ENCODE measurements around the gene ASAH2B.
"Not testable (repeated sequence)": the region's sequence is repeated elsewhere in the genome, so short reads cannot be mapped to it uniquely, and the experiment has no call there.

ASAH2B gene

GRCh38 chr10:50739618-50740292 lies at the start of gene ASAH2B:
Gene ASAH2B (plus strand): TSS chr10:50739936. CDS start chr10:50745131, 5,195 bp downstream.
- DNase-seq (ENCODE audit: low spot score), result peak; percentile 52

- not testable (repeated sequence) for DNase-seq (ENCODE audit: low spot score)
Measured at GRCh38 chr10:50697819-50698218, 41.9 kb upstream of the ASAH2B start.

DNA sequence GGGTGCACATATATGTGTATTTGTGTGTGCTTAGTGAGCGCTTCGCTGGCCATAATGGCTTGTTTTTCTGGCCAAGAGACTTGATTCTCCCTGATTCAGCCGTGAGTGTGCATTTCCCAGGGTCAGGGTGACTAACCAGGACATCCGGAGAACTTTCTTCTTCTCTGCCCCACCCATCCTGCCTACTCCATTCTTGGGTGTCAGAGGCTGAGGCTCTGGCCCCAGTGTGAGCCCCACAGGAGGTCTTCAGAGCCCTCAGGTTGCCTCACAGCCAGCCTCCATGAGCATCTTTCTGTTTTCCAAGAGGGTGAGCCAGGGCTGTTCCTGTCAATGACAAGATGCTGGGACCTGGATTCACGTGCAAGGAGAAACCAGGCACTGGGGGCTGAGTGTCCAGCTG lies 37.8 kb upstream of the ASAH2B start:
- DNase-seq (ENCODE audit: low spot score), result not testable (repeated sequence)

GRCh38 chr10:50702997-50703396 lies 36.7 kb upstream of the ASAH2B start:
- DNase-seq (ENCODE audit: low spot score), result not testable (repeated sequence)

DNA sequence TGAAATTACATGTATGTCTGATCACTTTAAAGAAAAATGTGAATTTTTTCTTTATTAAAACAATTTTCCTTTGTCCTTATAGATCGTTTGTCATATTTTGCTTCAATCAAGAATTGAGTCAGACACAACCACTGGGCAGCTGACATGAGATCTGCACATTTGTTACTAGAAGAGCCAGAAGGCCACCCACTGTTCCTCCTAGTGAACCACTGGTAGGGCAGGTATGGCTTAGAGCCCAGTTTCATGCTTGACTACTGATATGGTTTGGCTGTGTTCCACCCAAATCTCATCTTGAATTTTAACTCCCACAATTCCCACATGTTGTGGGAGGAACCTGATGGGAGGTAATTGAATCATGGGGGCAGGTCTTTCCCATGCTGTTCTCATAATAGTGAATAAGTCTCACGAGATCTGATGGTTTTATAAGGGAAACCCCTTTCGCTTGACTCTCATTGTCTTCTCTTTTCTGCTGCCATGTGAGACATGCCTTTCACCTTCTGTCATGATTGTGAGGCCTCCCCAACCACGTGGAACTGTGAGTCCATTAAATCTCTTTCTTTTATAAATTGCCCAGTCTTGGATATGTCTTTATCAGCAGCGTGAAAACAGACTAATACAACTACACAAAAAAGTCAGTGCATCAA lies 35.2 kb upstream of the ASAH2B start:
- DNase-seq (ENCODE audit: low spot score), result not testable (repeated sequence)

DNA sequence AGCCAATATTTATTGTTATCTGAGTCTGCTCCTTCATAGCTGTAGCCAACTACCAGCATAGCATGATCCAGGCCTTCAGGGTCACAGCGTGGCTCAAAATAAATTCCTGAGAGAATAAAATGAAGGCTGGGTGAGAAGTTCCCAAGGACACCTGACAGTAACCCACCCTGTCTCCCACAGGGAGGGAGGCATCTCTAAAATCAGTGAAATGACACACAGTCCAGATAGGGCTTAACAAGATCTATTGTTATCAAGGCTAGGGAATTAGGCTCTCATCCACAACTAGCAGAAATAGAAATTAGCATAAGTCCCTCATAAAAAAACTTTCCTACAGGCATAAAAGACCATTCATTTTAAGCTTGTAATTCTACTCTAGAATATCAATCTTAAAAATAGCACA lies 33.7 kb upstream of the ASAH2B start:
- not testable (repeated sequence) for DNase-seq (ENCODE audit: low spot score)

DNA sequence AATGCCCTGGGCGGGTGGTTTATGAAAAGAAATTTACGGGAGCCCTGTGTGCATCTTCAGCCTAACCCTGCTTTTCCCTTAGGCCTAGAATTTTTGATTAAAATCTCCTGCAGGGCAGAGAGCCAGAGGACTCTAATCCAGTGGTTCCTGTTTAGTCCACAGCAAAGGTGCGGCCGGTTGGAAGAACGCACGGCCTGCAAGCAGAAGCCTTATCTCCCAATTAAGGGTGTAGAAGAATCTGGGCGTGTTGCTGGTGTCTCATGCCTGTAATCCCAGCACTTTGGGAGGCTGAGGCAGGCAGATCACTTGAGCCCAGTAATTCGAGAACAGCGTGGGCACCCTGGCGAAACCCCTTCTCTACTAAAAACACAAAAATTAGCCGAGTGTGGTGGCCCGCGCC lies 29.5 kb upstream of the ASAH2B start:
- DNase-seq (ENCODE audit: low spot score), result not testable (repeated sequence)

GRCh38 chr10:50723812-50724211 lies 15.9 kb upstream of the ASAH2B start:
- DNase-seq (ENCODE audit: low spot score), result not testable (repeated sequence)

DNA sequence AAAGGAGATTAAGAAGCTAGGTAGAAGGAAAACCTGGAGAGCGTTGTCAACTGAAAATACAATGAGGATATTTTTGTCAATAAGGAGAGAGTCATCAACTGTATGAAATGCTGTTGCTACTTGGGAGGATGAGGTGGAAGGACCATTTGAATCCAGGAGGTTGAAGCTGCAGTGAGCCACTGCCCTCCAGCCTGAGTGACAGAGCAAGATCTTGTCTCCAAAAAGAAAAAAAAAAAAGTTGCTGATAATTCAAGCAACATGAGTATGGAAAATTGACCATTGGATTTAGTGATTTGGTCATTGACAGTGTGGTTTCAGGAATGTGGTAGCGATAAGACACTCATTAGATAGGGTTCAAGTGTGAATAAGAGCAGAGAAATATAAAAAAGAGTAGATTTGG lies 11.6 kb upstream of the ASAH2B start:
- not testable (repeated sequence) for DNase-seq (ENCODE audit: low spot score)

GRCh38 chr10:50738987-50739617 lies 634 bp upstream of the ASAH2B start:
- not testable (repeated sequence) for DNase-seq (ENCODE audit: low spot score)

DNA sequence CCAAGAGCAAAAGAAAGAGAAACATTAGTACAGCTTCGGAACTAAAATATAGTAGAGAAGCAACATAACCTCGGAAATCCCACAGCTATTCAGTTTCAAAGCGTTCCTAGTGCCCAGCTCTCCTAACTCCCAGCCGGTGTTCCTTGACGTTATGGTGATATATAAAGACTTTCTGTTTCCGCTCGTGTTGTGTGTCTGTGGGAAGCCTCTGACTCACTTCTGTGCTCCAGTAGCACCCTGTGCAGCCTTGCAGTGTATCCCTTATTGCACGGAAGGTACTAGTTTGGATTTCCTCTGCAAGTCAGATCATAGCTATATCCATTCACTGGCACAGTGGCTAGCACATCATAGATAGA lies 535 bp downstream of the ASAH2B start:
- peak; percentile 38 for DNase-seq (ENCODE audit: low spot score)

DNA sequence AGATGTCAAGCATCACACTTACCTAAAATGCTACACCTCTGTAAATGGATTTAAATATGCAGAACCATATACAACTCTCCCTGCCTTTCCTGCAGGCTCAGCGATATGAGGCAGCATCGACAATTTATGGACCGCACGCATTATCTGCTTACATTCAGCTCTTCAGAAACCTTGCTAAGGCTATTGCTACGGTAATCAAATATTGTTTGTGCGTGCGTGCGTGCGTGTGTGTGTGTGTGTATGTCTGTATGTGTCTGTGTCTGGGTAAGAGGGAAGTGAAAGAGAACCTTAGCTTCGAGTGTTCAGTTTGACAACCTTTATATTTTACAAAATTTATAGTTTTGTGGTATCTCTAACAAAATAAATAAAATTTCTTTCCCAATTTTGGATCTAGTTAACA lies 3.1 kb downstream of the ASAH2B start:
- DNase-seq (ENCODE audit: low spot score), result not testable (repeated sequence)

- DNase-seq (ENCODE audit: low spot score), result peak; percentile 28
Measured at GRCh38 chr10:50766774-50767513, 27.2 kb downstream of the ASAH2B start.

- not testable (repeated sequence) for DNase-seq (ENCODE audit: low spot score)
Measured at GRCh38 chr10:50772042-50772441, 32.3 kb downstream of the ASAH2B start.

DNA sequence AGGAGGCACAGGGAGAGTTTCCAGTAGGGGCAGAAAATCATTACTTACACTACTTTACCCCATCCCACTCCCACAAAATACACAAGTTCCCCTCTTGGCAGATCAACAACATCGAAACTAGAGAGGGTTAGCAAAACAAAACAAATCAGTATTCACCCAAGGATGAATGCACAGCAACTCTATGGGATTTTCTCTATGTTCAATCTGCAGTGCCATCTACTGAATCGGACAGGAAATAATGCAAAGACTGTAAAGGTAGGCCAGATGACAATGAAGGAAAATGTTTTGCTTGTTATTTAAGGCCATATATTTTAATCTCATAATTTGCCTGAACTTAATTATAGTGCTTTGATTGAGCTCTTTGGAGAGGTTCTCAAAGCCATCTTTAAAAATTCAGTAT lies 35.1 kb downstream of the ASAH2B start:
- DNase-seq (ENCODE audit: low spot score), result not testable (repeated sequence)

DNA sequence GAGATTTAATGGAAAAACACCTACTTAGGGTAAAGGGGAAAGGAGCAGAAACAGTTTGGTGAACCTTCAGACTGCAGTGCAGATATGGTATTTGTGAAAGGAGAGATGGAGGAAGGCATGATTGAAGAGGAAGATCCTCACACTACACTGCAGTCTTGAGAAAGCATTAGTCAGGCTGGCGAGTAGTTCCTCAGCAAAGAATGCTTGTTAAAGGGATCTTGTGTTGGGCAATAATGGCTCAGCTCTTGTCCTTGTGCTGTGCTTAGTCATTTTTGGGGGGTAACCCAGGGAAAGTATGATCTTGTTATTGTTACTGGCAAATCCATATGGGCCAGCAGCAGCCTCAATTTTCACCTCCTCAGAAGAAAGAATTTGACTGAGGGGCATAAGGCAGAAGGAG lies 40.3 kb downstream of the ASAH2B start:
- peak; percentile 32 for DNase-seq (ENCODE audit: low spot score)

- not testable (repeated sequence) for DNase-seq (ENCODE audit: low spot score)
Measured at GRCh38 chr10:50782017-50782416, 42.3 kb downstream of the ASAH2B start.

GRCh38 chr10:50787962-50788361 lies 48.2 kb downstream of the ASAH2B start:
- DNase-seq (ENCODE audit: low spot score), result not testable (repeated sequence)

- DNase-seq (ENCODE audit: low spot score), result peak; percentile 76
Measured at GRCh38 chr10:50788951-50789945, 49.5 kb downstream of the ASAH2B start.

DNA sequence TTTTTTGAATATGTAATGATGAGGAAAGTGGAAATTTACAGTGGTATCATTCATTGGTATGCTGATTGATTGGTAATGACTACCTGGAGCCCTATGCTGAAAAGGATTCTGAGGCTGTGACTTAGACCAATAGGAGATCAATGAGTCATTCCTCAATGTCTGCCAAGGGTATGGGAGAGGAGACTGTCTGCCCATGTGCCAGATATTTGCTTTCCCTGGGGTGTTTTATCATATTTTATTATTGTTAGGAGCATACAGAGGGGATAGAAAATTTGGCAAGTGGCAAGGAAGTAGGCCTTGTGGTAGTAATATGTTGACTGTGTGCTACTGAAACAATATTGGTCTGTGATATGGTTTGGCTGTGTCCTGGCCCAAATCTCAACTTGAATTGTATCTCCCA lies 54.8 kb downstream of the ASAH2B start:
- no peak for DNase-seq (ENCODE audit: low spot score)

DNA sequence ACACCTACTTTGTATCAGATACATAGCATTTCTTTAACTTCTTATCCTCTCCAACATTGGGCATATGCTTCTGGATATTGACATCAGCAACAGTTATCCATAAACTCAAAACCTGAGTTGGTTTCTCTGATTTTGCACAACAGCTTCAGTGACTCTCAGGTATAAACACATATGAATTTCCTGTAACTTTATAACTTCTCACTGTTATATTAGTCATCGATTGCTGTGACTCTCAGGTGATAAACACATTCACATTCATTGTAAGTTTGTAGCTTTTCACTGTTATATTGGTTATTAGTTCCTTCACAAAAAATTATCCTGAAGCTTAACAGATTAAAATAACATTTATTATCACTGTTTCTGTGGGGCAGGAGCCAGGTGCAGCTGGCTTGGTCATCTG lies 57.0 kb downstream of the ASAH2B start:
- no peak for DNase-seq (ENCODE audit: low spot score)

All from AG08395 (cell line).